OCI-LY3 (cell line): Measurements from ENCODE around the gene DTX3.

Source experiments
- H2AFZ ChIP-seq: fragments of 200-600, 300-600 bp; shearing (Covaris generic); 2 replicates; pipeline ENCODE4 v1.6.0; 2014; ENCODE audit warnings: antibody characterized with exemption, low read depth, low read length
- H3K27ac ChIP-seq: fragments of 200-600, 300-600 bp; sonication (generic); 2 replicates; pipeline ENCODE4 v1.5.1; 2014; ENCODE audit warnings: mild to moderate bottlenecking, low read length, moderate library complexity, mixed read lengths
- H3K27me3 ChIP-seq: fragments of 200-600, 300-600 bp; sonication (generic); 2 replicates; pipeline ENCODE4 v1.6.1; 2014; ENCODE audit warnings: low read depth, low read length, mixed read lengths
- H3K36me3 ChIP-seq: fragments of 200-600, 300-600 bp; sonication (generic); replicated peaks from 2 replicates; pipeline ENCODE3; 2014; ENCODE audit warnings: low read depth, low read length, mixed read lengths
- H3K4me1 ChIP-seq: fragments of 300-600, 200-600 bp; sonication (generic); 2 replicates; pipeline ENCODE4 v1.6.1; 2014; ENCODE audit warnings: low read length, mixed read lengths
- H3K4me2 ChIP-seq: fragments of 200-600, 300-600 bp; sonication (generic); 2 replicates; pipeline ENCODE4 v1.6.1; 2014; ENCODE audit warnings: low read length, mixed read lengths
- H3K4me3 ChIP-seq: fragments of 300-600, 200-600 bp; sonication (generic); 2 replicates; pipeline ENCODE4 v1.5.1; 2014; ENCODE audit warnings: antibody characterized with exemption, mild to moderate bottlenecking, low read length, moderate library complexity
- H3K79me2 ChIP-seq: fragments of 300-600, 200-600 bp; shearing (Covaris generic); 2 replicates; pipeline ENCODE4 v1.6.1; 2014; ENCODE audit warnings: mild to moderate bottlenecking, low read length, mixed read lengths
- H3K9ac ChIP-seq: fragments of 300-600, 200-600 bp; shearing (Covaris generic); 2 replicates; pipeline ENCODE4 v1.6.0; 2014; ENCODE audit warnings: mild to moderate bottlenecking, low read length, moderate library complexity
- H3K9me3 ChIP-seq: fragments of 200-600, 300-600 bp; shearing (Covaris generic); 2 replicates; pipeline ENCODE4 v1.6.1; 2014; ENCODE audit warnings: low read length, mixed read lengths; ENCODE audit not compliant: insufficient read depth
- H4K20me1 ChIP-seq: fragments of 200-600, 300-600 bp; sonication (generic); 2 replicates; pipeline ENCODE4 v1.6.1; 2016; ENCODE audit warnings: low read length, mixed read lengths; ENCODE audit not compliant: insufficient read depth
- EZH2phosphoT487 ChIP-seq: fragments of 200-600 bp; shearing (Covaris generic); IDR thresholded peaks from 2 replicates; pipeline ENCODE4 v1.6.1; 2018; ENCODE audit warnings: antibody characterized with exemption, mixed run types, low read depth
- TF ChIP-seq, protein P1 (sequence below): fragments of 200-600, 300-600 bp; sonication (generic); IDR thresholded peaks from 2 replicates; pipeline ENCODE4 v1.5.1; 2014; ENCODE audit warnings: antibody characterized with exemption, low read length, low read depth

Gene DTX3

DNA sequence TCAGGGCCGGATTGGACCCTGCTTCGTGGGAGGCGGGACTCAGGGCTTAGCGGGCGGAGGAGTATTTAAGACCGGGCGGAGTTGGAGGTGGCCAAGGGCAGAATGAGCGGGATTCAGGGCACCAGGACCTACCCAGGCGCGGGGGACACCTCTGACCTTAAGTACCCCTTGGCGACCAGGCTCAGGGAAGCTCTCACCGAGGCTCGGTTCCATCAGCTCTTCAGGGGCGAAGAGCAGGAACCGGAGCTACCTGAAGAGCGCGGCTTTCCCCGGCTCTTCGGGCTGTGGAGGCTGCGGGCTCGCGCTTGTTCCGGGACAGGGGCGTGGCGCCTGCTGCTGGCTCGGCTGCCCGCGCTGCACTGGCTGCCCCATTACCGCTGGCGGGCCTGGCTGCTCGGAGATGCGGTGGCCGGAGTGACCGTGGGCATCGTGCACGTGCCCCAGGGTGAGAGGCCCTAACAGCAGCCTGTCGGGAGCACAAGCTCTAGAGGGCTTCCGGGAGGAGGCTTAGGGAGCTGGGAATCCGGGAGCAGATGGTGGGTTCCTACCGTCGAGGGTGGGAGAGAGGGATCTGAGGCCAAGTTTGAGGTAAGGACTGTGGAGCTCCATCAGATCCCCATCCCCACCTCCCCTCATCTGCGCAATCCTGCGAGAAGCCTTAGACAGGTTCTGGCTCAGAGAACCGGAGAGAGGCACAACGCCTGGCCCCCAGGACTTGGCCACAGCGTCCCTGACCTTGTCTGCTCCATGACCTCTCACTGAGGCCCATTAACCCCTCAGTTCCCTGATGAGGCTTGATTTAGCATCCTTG is 15.0 kb downstream of the DTX3 start:
- Histone ChIP-seq H3K36me3 (peaks cover 4% of the 10 kb centered on the region), H3K9me3 (no peaks in the 10 kb centered on the region), H2AFZ (no peak overlapping the region), H3K27ac (no peak overlapping the region), H4K20me1 (no peaks in the 10 kb centered on the region), H3K79me2 (no peaks in the 10 kb centered on the region), H3K27me3 (no peaks in the 10 kb centered on the region), H3K4me2 (no peak overlapping the region), H3K4me3 (no peak overlapping the region), H3K4me1 (peaks cover 4% of the 10 kb centered on the region), H3K9ac (no peak overlapping the region)
- TF ChIP-seq, protein P1, sequence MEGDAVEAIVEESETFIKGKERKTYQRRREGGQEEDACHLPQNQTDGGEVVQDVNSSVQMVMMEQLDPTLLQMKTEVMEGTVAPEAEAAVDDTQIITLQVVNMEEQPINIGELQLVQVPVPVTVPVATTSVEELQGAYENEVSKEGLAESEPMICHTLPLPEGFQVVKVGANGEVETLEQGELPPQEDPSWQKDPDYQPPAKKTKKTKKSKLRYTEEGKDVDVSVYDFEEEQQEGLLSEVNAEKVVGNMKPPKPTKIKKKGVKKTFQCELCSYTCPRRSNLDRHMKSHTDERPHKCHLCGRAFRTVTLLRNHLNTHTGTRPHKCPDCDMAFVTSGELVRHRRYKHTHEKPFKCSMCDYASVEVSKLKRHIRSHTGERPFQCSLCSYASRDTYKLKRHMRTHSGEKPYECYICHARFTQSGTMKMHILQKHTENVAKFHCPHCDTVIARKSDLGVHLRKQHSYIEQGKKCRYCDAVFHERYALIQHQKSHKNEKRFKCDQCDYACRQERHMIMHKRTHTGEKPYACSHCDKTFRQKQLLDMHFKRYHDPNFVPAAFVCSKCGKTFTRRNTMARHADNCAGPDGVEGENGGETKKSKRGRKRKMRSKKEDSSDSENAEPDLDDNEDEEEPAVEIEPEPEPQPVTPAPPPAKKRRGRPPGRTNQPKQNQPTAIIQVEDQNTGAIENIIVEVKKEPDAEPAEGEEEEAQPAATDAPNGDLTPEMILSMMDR = no peak
- no peak for TF ChIP-seq EZH2phosphoT487

DNA sequence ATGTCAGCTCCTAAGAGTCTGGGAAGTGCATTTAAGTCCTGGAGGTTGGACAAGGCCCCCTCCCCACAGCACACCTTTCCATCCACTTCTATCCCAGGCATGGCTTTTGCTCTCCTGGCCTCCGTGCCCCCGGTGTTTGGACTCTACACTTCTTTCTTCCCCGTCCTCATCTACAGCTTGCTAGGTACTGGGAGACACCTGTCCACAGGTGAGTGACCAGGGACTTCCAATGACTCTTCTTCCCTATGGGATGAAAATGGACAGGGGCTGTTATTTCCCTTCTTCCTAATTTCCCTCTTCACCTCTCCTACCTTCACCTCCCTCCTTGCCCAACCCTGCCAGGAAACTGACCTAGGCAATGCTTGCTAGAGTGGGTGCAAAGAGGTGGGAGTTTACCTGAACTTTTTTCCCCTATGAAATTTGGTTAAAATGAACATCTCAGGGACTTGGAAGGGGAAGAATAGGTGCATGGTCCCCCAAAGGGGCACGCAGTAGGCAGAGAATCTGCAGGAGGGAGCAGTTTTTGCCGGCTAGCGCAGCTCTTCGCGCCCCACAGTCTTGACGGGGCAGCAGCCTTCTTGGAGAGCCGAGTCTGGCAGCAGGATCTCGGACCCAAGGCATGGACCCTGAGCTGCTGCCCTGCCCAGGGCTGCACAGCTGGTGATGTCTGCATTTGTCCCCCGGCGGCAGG is 15.8 kb downstream of the DTX3 start:
- Histone ChIP-seq H3K4me3 (no peak overlapping the region), H4K20me1 (no peaks in the 10 kb centered on the region), H3K9me3 (no peaks in the 10 kb centered on the region), H3K79me2 (no peaks in the 10 kb centered on the region), H3K4me1 (no peaks in the 10 kb centered on the region), H2AFZ (no peak overlapping the region), H3K27me3 (no peaks in the 10 kb centered on the region), H3K36me3 (peaks cover 4% of the 10 kb centered on the region), H3K27ac (no peak overlapping the region), H3K4me2 (no peak overlapping the region), H3K9ac (no peak overlapping the region)
- no peak for TF ChIP-seq EZH2phosphoT487
- TF ChIP-seq, protein P1 = no peak

DNA sequence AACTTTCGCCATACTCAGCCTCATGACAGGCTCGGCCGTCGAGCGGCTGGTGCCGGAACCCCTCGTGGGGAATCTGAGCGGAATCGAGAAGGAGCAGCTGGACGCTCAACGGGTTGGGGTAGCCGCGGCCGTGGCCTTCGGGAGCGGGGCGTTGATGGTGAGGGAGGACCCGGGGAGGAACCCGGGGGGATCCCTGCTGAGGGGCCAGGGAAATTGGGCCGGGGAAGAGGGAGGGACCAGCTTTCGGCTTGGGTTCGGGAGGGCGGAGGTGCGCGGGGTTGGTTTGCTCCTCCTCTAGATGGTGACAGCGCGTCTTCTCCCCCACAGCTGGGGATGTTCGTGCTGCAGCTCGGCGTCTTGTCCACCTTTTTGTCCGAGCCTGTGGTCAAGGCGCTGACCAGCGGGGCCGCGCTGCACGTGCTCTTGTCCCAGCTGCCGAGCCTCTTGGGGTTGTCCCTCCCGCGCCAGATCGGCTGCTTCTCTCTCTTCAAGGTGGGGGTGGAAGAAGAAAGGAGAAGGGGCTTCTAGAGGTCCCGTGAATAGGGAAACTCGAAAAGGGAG is 16.4 kb downstream of the DTX3 start:
- Histone ChIP-seq H3K36me3 (peaks cover 4% of the 10 kb centered on the region), H4K20me1 (no peaks in the 10 kb centered on the region), H3K9ac (no peak overlapping the region), H3K27me3 (no peaks in the 10 kb centered on the region), H3K4me3 (no peak overlapping the region), H3K4me2 (no peak overlapping the region), H3K79me2 (no peaks in the 10 kb centered on the region), H3K4me1 (no peaks in the 10 kb centered on the region), H3K9me3 (no peaks in the 10 kb centered on the region), H2AFZ (no peak overlapping the region), H3K27ac (no peak overlapping the region)
- TF ChIP-seq, protein P1 = no peak
- TF ChIP-seq EZH2phosphoT487 = no peak
